ENCODE measurements around the gene GRWD1.
A peak's percentile ranks its signal among the peaks of the same experiment; 100 is the strongest.

The GRWD1 gene

DNA sequence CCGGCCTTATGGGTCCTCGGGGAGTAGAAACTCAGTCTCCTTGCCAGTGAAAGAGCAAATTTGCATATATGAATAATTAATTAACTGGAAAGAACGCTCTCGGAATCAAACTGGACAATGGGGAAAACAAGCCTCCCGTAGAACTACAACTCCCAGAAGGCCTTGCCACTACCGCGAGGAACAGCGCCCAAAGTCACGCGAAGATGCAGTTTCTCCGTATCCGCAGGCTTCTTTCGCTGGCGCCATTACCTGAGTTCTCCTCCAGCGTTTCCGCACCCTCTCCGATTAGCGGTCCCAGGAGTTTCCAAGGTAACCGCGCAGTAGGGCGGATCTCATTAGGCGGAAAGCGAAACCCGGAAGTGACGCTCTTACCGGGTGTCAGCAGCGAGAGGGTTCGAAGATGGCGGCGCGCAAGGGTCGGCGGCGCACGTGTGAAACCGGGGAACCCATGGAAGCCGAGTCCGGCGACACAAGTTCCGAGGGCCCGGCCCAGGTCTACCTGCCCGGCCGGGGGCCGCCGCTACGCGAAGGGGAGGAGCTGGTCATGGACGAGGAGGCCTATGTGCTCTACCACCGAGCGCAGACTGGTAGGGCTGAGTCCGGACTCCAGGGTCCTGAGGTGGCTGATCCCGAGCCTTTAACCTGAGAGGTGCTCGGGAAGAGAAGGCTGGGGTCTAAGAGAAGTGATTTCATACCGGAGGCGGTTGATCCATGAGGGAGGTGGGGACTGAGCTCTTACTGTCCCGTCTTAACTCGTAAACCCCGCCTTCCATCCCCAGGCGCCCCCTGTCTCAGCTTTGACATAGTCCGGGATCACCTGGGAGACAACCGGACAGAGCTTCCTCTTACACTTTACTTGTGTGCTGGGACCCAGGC, at the start of gene GRWD1:
Gene GRWD1 (plus strand): TSS at position 378 of the 876 bp plus-strand sequence. CDS start 23 bp downstream, at position 401.
- peak; percentile 87 for DNase-seq

DNA sequence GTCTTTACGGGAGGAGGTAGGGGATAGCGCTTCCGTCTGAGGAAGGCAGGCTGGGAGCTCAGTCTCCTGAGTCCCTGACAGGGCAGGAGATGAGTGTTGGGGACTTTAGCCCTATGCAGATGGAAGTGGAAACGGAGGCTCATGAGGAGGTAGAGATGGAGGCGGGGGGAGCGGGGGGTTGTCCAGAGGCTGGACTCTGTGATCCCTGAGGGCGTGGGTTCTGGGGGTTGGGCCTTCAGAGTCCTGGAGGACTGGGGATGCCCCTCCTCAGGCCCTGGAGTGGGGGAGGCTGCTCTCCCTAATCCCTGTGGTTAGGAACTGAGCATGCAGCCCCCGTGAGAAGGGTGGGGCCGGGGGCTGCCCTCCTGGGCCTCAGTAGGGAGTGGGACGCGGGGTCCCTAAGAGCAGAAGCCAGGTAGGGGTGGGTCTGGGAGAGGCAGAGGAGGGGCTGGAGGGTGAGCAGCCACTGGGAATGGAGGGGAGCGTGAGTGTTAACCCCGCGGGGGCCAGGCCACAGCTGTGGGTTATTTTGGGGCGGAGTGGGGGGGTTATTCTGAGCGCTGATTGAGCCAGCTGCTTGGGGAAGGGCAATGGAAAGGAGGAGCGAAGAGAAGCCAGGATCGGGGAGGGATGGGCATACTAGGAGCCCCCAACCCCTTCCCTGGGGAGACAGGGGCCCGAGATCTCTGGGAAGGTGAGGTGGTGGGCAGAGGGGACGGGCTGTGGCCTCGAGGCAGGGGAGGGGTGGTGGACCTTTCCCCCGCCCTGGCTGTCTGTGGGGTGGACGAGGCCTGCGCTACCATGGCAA, 49.6 kb upstream of the GRWD1 start:
- no peak for DNase-seq

DNA sequence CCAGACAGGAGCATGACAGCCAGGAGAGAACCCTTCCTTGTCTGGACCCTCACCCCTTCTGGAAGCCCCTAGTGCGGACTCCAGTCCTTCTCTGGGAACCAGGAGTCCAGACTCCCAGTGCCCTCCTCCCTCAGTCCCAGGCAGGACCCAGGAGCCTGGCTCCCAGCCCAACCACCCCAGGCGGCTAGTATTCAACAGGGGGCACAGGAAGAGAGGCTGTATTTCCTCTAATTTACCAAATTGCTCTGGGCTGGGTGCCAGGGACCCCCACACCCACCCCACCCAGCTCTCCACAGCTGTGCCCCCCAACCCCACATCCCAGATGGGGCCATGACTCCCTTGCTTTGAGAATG, 49.0 kb upstream of the GRWD1 start:
- no peak for DNase-seq

DNA sequence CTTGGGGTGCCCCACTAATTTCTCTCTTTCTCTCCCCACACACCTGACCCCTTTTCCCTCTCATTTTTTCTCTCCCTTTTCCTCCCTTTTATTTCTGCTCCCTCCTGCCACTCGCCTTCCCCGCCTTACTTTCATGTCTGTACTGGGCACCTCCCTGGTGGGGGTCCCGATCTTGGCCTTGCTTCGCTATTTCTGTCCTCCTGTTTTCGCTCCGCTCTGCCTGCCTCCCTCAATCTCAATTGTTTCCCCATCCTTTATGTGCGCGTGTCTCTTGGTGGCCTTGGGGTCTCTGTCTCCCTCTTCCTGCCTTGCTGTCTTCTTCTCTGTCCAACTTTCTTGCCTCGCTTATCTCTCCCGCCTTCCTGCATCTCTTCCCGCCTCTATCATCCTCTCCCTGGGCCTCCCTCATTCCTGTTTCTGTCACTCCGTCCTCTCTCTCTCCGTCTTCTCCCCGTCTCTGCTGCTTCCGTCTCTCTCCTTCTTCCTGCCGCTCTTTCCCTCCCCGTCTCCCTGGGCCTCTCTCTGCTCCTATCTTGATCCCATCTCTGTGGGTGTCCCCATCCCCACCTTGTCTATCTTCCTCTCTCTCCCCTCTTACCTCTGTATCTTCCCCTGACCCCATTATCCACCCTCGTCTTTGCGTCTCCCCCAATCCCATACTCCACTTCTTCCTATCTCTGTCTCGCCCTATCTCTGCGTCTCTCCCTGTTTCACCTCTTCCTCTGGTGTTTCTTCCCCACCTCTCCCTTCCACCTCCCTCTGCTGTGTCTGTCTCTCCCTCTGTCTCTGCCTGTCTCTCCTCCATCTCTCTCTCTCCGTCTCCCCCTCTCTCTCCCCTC, 48.3 kb upstream of the GRWD1 start:
- no peak for DNase-seq

DNA sequence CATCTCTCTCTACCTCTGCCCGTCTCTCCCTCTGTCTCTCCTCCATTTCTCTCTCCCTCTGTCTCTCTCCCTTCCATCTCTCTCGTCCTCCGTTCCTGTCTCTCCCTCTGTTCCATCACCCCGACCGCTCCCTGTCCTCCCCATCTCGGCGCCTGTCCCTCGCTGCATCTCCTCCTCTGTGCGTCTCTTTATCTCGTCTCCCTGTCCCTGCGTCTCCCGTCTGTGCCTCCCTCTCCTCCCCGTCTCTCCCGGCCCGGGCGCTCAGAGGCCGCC, 47.7 kb upstream of the GRWD1 start:
- no peak for DNase-seq

DNA sequence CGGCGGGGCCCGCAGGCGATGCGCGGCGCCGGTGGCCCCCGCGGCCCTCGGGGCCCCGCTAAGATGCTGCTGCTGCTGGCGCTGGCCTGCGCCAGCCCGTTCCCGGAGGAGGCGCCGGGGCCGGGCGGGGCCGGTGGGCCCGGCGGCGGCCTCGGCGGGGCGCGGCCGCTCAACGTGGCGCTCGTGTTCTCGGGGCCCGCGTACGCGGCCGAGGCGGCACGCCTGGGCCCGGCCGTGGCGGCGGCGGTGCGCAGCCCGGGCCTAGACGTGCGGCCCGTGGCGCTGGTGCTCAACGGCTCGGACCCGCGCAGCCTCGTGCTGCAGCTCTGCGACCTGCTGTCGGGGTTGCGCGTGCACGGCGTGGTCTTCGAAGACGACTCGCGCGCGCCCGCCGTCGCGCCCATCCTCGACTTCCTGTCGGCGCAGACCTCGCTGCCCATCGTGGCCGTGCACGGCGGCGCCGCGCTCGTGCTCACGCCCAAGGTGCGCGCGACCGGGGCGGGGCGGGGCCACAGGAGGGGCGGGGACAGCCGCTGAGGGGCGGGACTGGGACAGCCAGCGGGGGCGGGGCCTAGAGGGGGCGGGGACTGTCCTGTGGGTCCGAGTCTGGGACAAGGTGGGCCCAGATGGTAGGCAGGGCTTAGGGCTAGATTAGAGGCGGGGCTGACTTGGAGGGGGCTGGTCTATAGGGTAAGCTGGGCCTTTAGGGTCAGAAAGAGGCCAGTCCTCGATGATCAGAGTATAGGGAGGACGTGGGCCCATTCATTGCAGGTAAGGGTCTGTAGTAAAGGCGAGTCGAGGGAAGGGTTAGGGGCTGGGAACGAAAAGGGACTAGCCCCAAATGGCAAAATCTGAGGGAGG, 47.2 kb upstream of the GRWD1 start:
- no peak for DNase-seq

DNA sequence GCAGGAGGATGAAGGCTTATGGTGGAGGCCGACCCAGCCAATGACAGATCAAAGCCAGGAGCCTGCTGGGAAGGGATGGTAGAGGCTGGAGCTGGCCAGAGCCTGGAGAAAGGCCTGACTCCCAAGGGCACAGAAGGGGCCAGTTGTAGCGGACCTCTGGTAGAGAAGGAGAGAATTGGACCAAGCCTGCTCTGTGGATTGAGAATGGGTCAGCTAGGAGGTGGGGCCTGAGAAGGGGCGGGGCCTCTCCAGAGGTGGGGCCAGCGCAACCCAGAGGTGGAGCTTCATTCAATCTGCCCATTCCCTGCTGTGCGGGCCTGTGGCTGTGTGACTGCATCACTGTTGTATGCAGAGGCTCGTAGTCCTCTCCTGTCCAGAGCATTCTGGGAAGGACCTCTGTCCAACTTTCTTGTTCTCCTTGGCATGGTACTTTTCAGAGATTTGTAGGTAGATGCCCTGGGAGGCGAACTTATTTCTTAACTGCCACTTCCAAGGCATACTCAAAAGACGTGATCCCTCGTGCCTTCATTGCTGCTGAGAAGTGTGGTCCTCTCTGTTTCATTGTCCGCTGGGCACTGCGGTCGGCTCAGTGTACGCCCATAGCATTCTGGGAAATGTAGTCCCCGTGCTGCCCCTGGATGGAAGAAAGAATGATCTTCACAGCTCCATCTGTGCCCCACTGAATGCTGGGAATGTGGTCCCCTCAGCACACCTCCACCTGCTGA, 45.6 kb upstream of the GRWD1 start:
- no peak for DNase-seq

DNA sequence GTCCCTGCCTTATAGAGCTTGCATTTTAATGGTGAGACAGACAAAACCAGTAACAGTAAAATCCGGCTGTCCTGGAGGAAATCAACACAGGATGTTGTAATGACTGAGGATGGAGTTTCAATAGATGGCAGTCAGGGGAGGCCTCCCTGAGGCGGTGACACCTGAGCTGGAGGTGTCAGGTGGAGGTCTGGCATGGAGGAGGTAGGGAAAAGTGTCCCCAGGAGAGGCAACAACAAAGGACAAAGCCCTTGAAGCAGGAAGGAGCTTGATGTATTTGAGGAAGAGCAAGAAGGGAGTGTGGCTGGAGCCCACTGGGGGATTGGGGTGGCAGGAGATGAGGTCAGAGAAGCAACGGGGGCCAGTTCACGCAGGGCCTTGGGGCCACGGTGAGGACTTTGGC, 44.5 kb upstream of the GRWD1 start:
- DNase-seq = no peak

DNA sequence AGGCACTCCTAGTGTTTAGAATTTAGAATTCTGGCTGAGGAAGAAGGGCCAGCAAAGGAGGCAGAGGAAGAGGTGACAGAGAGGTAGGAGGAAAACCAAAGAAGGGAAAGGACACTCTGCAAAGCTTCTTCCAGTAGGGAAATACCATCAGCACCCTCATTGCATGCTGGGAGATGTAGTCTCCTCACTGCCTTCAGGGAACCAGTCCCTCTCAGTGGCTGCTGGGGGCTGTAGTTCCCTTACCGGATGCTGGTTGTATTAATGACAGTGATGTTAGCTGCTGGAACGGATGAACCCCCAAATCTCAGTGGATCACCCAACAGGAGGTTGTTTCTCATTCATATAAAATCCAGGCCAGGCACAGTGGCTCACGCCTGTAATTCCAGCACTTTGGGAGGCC, 42.2 kb upstream of the GRWD1 start:
- peak; percentile 34 for DNase-seq

DNA sequence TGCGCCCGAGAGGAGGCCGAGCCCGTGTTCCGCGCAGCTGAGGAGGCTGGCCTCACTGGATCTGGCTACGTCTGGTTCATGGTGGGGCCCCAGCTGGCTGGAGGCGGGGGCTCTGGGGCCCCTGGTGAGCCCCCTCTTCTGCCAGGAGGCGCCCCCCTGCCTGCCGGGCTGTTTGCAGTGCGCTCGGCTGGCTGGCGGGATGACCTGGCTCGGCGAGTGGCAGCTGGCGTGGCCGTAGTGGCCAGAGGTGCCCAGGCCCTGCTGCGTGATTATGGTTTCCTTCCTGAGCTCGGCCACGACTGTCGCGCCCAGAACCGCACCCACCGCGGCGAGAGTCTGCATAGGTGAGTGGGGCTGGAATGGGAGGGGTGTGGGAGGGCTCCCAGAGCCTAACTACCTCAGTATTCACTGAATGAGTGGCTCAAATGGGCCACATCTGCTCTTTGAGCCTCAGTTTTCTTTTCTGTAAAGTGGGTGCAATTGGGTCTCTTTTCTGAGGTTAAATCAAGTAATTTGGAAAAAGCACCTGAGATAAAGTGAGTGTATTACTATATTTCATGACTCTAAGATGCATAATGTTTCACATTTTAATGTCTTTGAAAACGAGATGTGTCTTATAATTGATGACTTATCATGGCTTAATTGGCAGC, 40.6 kb upstream of the GRWD1 start:
- no peak for DNase-seq

DNA sequence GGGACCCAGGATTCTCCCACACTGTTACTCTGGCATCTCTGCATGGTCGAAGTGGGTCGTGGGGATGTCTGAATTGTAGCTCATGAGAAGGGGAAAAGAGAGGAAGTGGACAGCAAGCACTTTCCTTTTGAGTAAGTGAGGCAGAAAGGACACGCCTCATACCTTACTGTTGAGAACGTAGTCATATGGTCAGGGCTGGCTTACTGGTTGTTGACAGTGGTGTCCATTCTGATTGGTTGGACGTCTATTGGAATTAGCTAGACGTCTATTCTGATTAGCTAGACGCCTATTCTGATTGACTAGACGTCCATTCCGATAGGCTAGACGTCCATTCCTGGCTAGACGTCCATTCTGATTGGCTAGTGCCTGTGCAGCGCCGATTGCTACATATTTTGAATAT, 39.9 kb upstream of the GRWD1 start:
- no peak for DNase-seq

DNA sequence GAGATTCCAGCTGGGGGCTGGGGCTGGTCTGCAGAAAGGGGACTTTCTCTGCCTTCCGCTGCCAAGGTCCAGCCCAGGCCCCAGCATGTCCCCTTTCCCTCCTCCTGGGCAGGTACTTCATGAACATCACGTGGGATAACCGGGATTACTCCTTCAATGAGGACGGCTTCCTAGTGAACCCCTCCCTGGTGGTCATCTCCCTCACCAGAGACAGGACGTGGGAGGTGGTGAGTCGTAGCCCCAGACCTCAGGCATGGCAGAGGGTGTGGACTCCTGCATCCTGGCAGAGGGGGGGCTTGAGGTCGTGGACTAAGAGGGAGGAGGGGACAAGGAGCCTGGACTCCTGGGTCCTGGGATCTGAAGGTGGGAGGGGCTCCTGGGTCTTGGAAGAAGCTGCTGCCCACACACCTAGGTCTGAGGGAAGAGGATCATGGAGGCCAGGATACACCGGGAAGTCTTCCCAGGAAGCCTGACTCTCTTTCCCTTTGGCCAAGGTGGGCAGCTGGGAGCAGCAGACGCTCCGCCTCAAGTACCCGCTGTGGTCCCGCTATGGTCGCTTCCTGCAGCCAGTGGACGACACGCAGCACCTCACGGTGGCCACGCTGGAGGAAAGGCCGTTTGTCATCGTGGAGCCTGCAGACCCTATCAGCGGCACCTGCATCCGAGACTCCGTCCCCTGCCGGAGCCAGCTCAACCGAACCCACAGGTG, 31.8 kb upstream of the GRWD1 start:
- DNase-seq = no peak

DNA sequence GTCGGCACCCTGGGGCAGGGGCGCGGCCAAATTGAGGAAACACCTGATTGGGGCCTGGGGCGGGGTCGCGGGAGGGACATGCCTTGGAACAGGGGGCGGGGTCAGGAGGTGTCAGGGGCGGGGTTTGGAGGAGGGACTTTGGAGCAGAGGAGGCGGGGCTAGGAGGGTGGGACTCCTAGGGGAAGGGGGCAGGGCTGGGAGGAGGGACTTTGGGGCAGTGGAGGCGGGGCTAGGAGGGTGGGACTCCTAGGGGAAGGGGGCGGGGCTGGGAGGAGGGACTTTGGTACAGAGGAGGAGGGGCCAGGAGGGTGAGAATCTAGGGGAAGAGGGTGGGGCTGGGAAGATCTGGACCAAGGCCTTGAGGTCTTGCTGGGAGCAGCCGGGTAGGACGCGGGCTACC, 30.4 kb upstream of the GRWD1 start:
- no peak for DNase-seq

DNA sequence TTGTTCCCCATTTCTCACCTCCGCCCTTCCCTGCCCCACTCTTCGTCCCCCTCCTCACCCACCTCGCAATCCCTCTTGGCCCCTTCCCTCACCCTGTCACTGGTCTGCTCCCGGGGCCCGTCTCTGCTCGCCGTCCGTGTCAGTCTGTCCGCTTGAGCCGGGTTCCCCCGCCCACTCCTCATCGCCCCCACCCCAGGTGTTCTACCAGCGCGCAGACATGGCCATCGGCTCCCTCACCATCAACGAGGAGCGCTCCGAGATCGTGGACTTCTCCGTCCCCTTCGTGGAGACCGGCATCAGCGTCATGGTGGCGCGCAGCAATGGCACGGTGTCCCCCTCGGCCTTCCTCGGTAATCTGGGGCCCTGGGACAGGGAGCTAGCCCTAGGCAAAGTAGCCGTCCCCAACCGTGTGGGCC, 30.0 kb upstream of the GRWD1 start:
- DNase-seq = no peak

DNA sequence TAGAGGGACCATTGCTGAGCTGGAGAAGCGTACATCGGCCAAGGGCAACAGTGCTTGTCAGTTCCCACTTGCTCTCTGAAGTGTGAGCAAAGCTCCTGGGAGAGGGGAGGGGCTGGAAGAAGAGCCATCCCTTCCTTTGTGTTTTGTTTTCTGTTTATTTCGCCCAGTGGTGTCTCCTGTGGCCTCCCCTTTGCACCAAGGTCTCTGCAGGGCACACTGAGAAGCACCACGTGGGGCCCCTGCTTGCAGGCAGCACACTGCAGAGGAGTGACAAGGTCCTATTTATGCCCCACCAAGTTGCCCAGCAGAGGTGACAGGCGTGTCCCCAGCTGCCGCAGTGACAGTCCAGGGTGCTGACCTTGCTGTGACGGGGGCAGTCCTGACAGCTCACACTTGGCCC, 28.4 kb upstream of the GRWD1 start:
- DNase-seq = no peak

DNA sequence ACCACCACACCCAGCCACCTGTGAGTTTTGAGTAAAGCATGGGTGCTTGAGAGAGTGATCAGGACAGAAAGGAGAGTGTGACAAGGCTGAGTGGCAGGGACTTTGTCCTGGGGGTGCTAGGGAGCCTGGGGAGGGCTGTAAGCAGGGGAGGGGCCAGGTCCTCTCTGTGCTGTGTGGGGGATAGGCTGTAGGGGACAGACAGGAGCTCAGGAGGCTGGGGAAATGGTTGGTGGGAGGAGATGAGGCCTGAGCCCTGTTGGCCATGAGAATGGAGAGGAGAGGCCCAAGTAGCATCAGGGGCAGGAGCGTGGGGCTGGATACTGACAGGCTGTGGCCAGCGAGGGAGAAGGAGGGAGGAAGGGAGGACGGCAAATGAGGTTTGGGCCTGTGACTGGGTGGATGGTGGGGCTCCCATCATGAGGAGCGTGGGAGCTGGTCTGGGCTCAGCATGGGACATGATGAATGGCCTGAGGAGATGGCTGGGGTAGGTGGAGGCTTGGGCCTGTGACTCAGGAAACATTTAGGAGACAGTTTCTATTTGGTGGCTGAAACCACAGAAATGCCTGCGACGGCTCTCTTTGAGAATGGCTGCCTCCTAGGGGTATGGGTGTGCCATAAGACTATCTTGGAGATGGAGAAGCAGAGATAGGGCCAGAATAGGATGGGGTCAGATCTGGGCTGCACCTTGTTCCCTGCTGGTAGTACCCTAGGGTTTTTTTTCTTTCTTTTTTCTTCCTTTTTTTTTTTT, 27.3 kb upstream of the GRWD1 start:
- no peak for DNase-seq

DNA sequence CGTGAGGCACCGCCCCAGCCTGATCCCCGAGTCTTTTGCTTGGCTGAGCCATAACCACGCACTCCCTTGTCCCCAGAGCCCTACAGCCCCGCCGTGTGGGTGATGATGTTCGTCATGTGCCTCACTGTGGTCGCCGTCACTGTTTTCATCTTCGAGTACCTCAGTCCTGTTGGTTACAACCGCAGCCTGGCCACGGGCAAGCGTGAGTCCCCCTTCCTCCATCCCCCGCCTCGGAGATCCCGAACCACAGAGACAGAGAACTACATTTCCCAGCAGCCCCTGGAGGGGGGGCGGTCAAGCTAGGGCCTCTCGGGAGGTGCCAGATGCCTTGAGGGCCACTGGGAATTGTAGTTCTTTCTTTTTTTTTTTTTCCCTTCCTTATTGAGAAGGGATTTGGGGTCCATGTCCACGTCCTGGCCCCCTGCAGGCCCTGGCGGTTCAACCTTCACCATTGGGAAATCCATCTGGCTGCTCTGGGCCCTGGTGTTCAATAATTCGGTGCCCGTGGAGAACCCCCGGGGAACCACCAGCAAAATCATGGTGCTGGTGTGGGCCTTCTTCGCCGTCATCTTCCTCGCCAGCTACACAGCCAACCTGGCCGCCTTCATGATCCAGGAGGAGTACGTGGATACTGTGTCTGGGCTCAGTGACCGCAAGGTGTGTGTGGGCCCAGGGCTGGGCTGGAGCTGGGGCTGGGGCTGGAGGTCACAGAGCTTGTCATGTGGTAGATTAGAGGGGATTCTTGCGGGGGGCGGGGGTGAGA, 26.4 kb upstream of the GRWD1 start:
- no peak for DNase-seq

DNA sequence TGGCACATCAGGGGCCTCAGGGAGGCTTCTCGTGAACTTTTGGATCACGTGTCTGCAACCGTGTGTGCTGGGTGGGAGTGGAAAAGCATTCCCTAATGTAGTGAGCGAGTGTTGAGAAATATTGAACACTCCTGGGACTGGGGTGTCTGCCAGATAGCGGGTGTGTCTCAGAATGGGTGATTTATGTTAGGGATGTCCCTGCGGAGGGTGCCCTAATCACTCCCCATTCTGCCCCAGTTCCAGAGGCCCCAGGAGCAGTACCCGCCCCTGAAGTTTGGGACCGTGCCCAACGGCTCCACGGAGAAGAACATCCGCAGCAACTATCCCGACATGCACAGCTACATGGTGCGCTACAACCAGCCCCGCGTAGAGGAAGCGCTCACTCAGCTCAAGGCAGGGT, 24.2 kb upstream of the GRWD1 start:
- no peak for DNase-seq

DNA sequence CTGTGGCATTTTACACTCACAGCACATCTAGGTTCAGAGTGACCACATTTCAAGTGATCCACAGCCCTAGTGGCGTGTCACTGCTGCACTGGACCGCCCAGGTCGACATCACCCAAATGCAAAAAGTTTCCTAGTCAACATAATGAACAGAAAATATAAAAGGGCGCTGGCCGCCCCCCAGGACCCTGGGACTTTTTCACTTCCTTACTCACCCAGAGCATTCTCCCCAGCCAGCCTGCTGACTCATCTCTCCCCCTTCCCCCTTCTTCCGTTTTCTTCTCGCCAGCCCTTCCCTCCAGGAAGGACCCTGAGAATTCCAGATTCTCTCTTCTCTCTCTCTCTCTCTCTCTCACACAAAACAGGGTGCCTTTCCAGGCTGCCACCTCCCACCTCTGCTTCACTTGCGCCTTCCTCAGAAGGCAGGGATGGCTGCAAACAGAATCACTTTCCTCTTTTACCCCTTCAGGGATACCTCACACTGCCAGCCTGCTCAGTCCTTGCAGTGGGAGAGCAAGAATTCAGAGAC, 21.0 kb upstream of the GRWD1 start:
- DNase-seq = no peak

All from NCI-H2227 treated with DMSO at 0.1 percent for 48 hours (cell line).